ENCODE measurements around the gene ARHGEF6. TPM values are rescaled to one million over a fixed set of nuclear protein-coding genes. Genes with fewer than 3 reads are reported as not detected.

ARHGEF6 gene
- polyA plus RNA-seq, 1 experiment, result 3.0 TPM

- no peaks in the 10 kb centered on the region for H3K27me3 ChIP-seq (ENCODE audit: control insufficient read depth, insufficient read depth, low read length)
- CTCF ChIA-PET, result interaction anchor here (0.7 to 1.2 kb wide), 5 partner anchors 231 to 665 kb away, joined by 3 to 5 read pairs (median 4); no protein-coding TSS in a partner anchor
- POLR2A ChIA-PET, result no interaction called here
- TF ChIP-seq, protein P1, sequence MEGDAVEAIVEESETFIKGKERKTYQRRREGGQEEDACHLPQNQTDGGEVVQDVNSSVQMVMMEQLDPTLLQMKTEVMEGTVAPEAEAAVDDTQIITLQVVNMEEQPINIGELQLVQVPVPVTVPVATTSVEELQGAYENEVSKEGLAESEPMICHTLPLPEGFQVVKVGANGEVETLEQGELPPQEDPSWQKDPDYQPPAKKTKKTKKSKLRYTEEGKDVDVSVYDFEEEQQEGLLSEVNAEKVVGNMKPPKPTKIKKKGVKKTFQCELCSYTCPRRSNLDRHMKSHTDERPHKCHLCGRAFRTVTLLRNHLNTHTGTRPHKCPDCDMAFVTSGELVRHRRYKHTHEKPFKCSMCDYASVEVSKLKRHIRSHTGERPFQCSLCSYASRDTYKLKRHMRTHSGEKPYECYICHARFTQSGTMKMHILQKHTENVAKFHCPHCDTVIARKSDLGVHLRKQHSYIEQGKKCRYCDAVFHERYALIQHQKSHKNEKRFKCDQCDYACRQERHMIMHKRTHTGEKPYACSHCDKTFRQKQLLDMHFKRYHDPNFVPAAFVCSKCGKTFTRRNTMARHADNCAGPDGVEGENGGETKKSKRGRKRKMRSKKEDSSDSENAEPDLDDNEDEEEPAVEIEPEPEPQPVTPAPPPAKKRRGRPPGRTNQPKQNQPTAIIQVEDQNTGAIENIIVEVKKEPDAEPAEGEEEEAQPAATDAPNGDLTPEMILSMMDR (IDR thresholded peaks at IDR 0.05; ENCODE audit: insufficient read depth, low read depth, low read length), result peak; percentile 53
- H3K4me3 ChIP-seq (ENCODE audit: low read depth, low read length), result no peak overlapping the region
- H3K36me3 ChIP-seq (ENCODE audit: control insufficient read depth, insufficient read depth, low read length), result no peaks in the 10 kb centered on the region
- no peak for DNase-seq (ENCODE audit: low read depth)
Observed at GRCh38 chrX:136694431-136695087, 86.2 kb downstream of the ARHGEF6 start.

- TF ChIP-seq, protein P1 (IDR thresholded peaks at IDR 0.05; ENCODE audit: insufficient read depth, low read depth, low read length), result no peak
- CTCF ChIA-PET, result no interaction called here
- DNase-seq (ENCODE audit: low read depth), result no peak
Observed at GRCh38 chrX:136692271-136692670, 88.5 kb downstream of the ARHGEF6 start.

DNA sequence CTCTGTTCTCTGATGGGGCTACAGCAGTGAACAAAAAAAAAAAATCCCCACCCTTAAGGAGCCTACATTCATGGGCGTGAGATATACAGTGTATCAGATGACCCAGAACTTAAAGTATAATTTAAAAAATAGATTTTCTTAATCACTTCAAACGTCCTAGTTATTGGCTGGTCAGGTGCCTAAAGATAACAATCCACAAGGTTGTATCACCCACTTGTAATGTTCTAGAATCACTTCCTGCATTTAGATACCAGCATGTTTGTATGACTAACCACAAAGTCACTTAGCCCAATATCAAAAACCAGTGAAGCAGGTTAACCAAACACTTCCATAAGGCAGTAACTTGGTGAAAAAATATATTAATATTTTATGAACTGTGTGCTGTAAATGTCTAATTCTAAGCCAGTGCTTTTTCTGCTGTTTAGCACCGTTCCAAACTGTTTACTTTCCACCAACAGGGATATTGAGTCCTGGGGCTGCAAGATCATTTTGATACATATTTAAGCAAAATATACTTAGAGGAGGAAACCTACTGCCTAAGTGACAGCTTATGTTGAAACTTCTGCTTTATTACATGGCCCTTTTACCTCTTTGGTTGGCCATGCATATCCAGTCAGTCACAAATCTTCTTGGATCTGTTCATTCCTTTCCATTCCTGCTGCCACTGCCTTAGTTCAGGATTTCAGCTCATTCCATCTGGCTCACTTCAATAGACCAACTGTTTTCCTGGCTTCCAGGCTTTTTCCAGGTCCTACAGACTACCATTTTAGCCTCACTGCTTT is 89.5 kb downstream of the ARHGEF6 start:
- POLR2A ChIA-PET, result no interaction called here
- H3K36me3 ChIP-seq (ENCODE audit: control insufficient read depth, insufficient read depth, low read length), result no peaks in the 10 kb centered on the region
- no peak for DNase-seq (ENCODE audit: low read depth)
- TF ChIP-seq, protein P1 (IDR thresholded peaks at IDR 0.05; ENCODE audit: insufficient read depth, low read depth, low read length), result no peak
- CTCF ChIA-PET, result no interaction called here
- H3K27me3 ChIP-seq (ENCODE audit: control insufficient read depth, insufficient read depth, low read length), result no peaks in the 10 kb centered on the region
- H3K4me3 ChIP-seq (ENCODE audit: low read depth, low read length), result no peak overlapping the region

More at GRCh38 chrX:136692271-136692670, 88.5 kb downstream of the ARHGEF6 start:
- POLR2A ChIA-PET, result no interaction called here
- no peak overlapping the region for H3K4me3 ChIP-seq (ENCODE audit: low read depth, low read length)
- H3K27me3 ChIP-seq (ENCODE audit: control insufficient read depth, insufficient read depth, low read length), result no peaks in the 10 kb centered on the region
- no peaks in the 10 kb centered on the region for H3K36me3 ChIP-seq (ENCODE audit: control insufficient read depth, insufficient read depth, low read length)

DNA sequence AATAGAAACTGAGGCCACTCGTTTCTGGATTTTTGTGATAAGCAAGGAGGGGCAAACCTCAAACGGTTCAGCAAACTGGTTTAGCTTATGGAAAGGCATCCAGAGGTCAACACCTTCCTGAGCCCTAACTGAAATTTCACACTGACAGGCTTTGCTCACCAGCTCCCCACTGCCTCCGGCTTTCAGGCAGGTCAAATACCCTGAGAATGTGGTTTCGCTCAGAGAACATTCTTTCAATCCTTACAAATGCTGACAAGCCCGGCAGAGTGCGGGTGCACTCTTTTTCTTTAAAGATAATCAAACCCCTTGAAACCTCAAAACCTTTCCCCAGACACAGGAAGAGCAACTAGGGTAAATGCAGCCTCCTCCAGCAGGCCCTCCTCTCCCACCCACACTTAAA is 91.3 kb downstream of the ARHGEF6 start:
- ChIA-PET POLR2A (no interaction called here), CTCF (no interaction called here)
- TF ChIP-seq, protein P1 (IDR thresholded peaks at IDR 0.05; ENCODE audit: insufficient read depth, low read depth, low read length), result no peak
- Histone ChIP-seq H3K4me3 (ENCODE audit: low read depth, low read length) (no peak overlapping the region), H3K36me3 (ENCODE audit: control insufficient read depth, insufficient read depth, low read length) (no peaks in the 10 kb centered on the region), H3K27me3 (ENCODE audit: control insufficient read depth, insufficient read depth, low read length) (no peaks in the 10 kb centered on the region)
- no peak for DNase-seq (ENCODE audit: low read depth)

GRCh38 chrX:136687457-136687856 is 93.3 kb downstream of the ARHGEF6 start:
- Histone ChIP-seq H3K4me3 (ENCODE audit: low read depth, low read length) (no peak overlapping the region), H3K27me3 (ENCODE audit: control insufficient read depth, insufficient read depth, low read length) (no peaks in the 10 kb centered on the region), H3K36me3 (ENCODE audit: control insufficient read depth, insufficient read depth, low read length) (no peaks in the 10 kb centered on the region)
- CTCF ChIA-PET, result no interaction called here
- DNase-seq (ENCODE audit: low read depth), result no peak
- TF ChIP-seq, protein P1 (IDR thresholded peaks at IDR 0.05; ENCODE audit: insufficient read depth, low read depth, low read length), result no peak
- POLR2A ChIA-PET, result no interaction called here

Data from BJ (cell line).